HepG2 (cell line): ENCODE results near the gene CTDSP1. TPM values are rescaled to one million over a fixed set of nuclear protein-coding genes. Genes with fewer than 3 reads are reported as not detected.

Experiments used
- FOXM1 ChIP-seq: sonication (generic); formaldehyde crosslinking; IDR thresholded peaks from 2 replicates; pipeline ENCODE4 v1.5.0; 2020; ENCODE audit warnings: missing genetic modification reagents
- FOXO4 ChIP-seq: sonication (generic); formaldehyde crosslinking; conservative IDR thresholded peaks from 2 replicates; pipeline ENCODE4 v1.8.1; 2023; ENCODE audit warnings: missing genetic modification reagents
- HNF4G ChIP-seq, 2 experiments: sonication (generic) in 1 of 2; formaldehyde crosslinking in 1 of 2; IDR thresholded peaks; 2 replicates each; pipeline versions ENCODE4 v1.4.0 to v1.6.1; 2011 to 2020; ENCODE audit warnings: borderline replicate concordance in 2 of 2, low read depth in 2 of 2, mild to moderate bottlenecking in 2 of 2, low read length in 1 of 2, missing genetic modification reagents in 1 of 2, moderate library complexity in 1 of 2
- MED8 ChIP-seq: sonication (generic); formaldehyde crosslinking; IDR thresholded peaks from 2 replicates; pipeline ENCODE4 v1.8.1; 2023; ENCODE audit warnings: mild to moderate bottlenecking, missing genetic modification reagents; ENCODE audit not compliant: insufficient replicate concordance
- NFAT5 ChIP-seq: sonication (generic); formaldehyde crosslinking; IDR thresholded peaks from 2 replicates; pipeline ENCODE4 v1.4.0; 2020; ENCODE audit warnings: missing genetic modification reagents
- RCOR2 ChIP-seq: IDR thresholded peaks from 2 replicates; pipeline ENCODE4 v1.6.1; 2016; ENCODE audit warnings: missing biosample characterization, missing genetic modification reagents
- SKIL ChIP-seq: sonication (generic); formaldehyde crosslinking; IDR thresholded peaks from 2 replicates; pipeline ENCODE4 v1.8.0; 2022; ENCODE audit warnings: missing genetic modification reagents, mild to moderate bottlenecking, moderate library complexity, borderline replicate concordance
- SMARCE1 ChIP-seq: fragments of 450-650 bp; IDR thresholded peaks from 2 replicates; pipeline ENCODE4 v1.6.1; 2017; ENCODE audit warnings: borderline replicate concordance
- TBP ChIP-seq: sonication (generic); formaldehyde crosslinking; IDR thresholded peaks from 2 replicates; pipeline ENCODE4 v1.5.0; 2020; ENCODE audit warnings: missing genetic modification reagents
- THAP11 ChIP-seq: IDR thresholded peaks from 2 replicates; pipeline ENCODE4 v1.6.1; 2016; ENCODE audit warnings: missing biosample characterization, missing genetic modification reagents
- XRCC5 ChIP-seq: fragments of 200-400 bp; formaldehyde crosslinking; optimal IDR thresholded peaks from 2 replicates; pipeline ENCODE3; 2017; ENCODE audit warnings: mild to moderate bottlenecking, low read length
- ZC3H4 ChIP-seq: sonication (generic); formaldehyde crosslinking; IDR thresholded peaks from 2 replicates; pipeline ENCODE4 v1.4.0; 2020; ENCODE audit warnings: missing genetic modification reagents, borderline replicate concordance
- ZNF101 ChIP-seq: sonication (generic); formaldehyde crosslinking; IDR thresholded peaks from 2 replicates; pipeline ENCODE4 v1.4.0; 2020; ENCODE audit warnings: mild to moderate bottlenecking, low read depth, missing genetic modification reagents, borderline replicate concordance
- ZNF430 ChIP-seq: sonication (generic); formaldehyde crosslinking; IDR thresholded peaks from 2 replicates; pipeline ENCODE4 v1.9.0; 2021; ENCODE audit warnings: mild to moderate bottlenecking, missing genetic modification reagents
- ZNF44 ChIP-seq: sonication (generic); formaldehyde crosslinking; IDR thresholded peaks from 2 replicates; pipeline ENCODE4 v1.5.1; 2020; ENCODE audit warnings: mild to moderate bottlenecking, missing genetic modification reagents
- ZNF619 ChIP-seq: sonication (generic); formaldehyde crosslinking; IDR thresholded peaks from 2 replicates; pipeline ENCODE4 v1.4.0; 2020; ENCODE audit warnings: mild to moderate bottlenecking, missing genetic modification reagents
- ZNF720 ChIP-seq: sonication (generic); formaldehyde crosslinking; IDR thresholded peaks from 2 replicates; pipeline ENCODE4 v1.4.0; 2020; ENCODE audit warnings: missing genetic modification reagents
- polyA plus RNA-seq, 8 experiments: library from polyadenylated mRNA; depleted of rRNA in 3 of 8; stranded (reverse) in 7 of 8; unstranded in 1 of 8; fragments of >200 nt; fragmentation: Illumina TruSeq in 4 of 8; extraction: Trizol in 4 of 8; gene quantifications; 2 replicates each; pipeline versions ENCODE4 v1.2.1 to v1.2.3, GENCODE V29; 2011 to 2016; ENCODE audit warnings: low read depth in 4 of 8, missing spikeins in 1 of 8, mixed read lengths in 1 of 8; ENCODE audit not compliant: insufficient read depth in 1 of 8
- total RNA-seq, 5 experiments: library from RNA; depleted of rRNA; stranded (reverse); fragments of >200 nt; fragmentation: Illumina TruSeq; extraction: Trizol; gene quantifications; 2 replicates each; pipeline ENCODE4 v1.2.3, GENCODE V29; 2016; ENCODE audit warnings: low read depth in 1 of 5
- TF ChIP-seq, protein P1 (sequence below): sonication (generic); formaldehyde crosslinking; IDR thresholded peaks from 2 replicates; pipeline ENCODE4 v1.5.0; 2020; ENCODE audit warnings: missing genetic modification reagents
- TF ChIP-seq, protein P2 (sequence below): IDR thresholded peaks from 2 replicates; pipeline ENCODE4 v1.6.1; 2016; ENCODE audit warnings: control low read depth

Gene CTDSP1
- total and polyA plus RNA-seq, 2 of the 13 experiments (the other 11 are each of a cell fraction or from before 2014, with no cell fraction given): 91.0 to 268 TPM

DNA sequence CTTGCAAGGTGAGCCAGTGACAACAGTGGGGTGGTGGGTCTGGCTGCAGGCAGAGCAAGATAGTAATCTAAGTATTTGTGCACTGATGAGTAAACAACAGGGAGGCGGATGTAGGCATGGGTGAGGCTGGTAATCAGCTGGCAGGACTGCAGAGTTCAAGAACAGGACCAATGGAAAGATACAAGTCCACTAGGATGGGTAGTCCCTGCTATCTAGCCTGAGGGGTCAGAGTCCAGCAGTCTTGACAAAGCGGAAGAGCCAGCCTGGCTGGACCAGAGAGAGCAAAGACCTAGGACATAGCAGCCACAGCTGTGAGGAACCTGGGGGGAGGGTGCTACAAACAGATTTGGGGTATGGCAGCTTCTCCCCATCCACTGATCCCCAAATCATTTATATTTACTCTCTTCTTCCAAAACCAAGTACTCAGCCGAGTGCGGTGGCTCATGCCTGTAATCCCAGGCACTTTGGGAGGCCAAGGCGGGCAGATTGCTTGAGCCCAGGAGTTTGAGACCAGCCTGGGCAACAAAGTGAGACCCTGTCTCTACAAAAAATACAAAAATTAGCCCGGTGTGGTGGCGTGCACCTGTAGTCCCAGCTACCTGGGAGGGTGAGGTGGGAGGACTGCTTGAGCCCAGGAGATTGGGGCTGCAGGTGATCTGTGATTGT, 45.2 kb downstream of the CTDSP1 start (continued):
- no peak for TF ChIP-seq FOXM1 (CRISPR knock-in tag)
- TF ChIP-seq SKIL (CRISPR knock-in tag): peak; percentile 98
- TF ChIP-seq FOXO4 (CRISPR knock-in tag): no peak
- peak; percentile 95 for TF ChIP-seq XRCC5
- peak; percentile 95 for TF ChIP-seq NFAT5 (CRISPR knock-in tag)
- TF ChIP-seq MED8 (CRISPR knock-in tag): peak; percentile 79
- TF ChIP-seq ZNF430: peak; percentile 94
- TF ChIP-seq RCOR2 (CRISPR knock-in tag): peak; percentile 98
- TF ChIP-seq TBP (CRISPR knock-in tag): no peak
- no peak for TF ChIP-seq ZNF720 (CRISPR knock-in tag)
- TF ChIP-seq ZNF619 (CRISPR knock-in tag): peak; percentile 60; the same call in 1 of the 2 replicates
- peak; percentile 100 for TF ChIP-seq HNF4G (IDR thresholded peaks at IDR 0.05; ENCODE audit: borderline replicate concordance, low read depth, low read length)
- TF ChIP-seq HNF4G (CRISPR knock-in tag; IDR thresholded peaks at IDR 0.05; ENCODE audit: borderline replicate concordance, low read depth): peak; percentile 99
- TF ChIP-seq ZNF101 (CRISPR knock-in tag): 0 out of 2 replicates have a peak, but pooled peaks have one; percentile 53
- TF ChIP-seq THAP11 (CRISPR knock-in tag): peak; percentile 77
- TF ChIP-seq SMARCE1: no peak
- TF ChIP-seq, protein P1, sequence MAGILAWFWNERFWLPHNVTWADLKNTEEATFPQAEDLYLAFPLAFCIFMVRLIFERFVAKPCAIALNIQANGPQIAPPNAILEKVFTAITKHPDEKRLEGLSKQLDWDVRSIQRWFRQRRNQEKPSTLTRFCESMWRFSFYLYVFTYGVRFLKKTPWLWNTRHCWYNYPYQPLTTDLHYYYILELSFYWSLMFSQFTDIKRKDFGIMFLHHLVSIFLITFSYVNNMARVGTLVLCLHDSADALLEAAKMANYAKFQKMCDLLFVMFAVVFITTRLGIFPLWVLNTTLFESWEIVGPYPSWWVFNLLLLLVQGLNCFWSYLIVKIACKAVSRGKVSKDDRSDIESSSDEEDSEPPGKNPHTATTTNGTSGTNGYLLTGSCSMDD (CRISPR knock-in tag): no peak
- no peak for TF ChIP-seq ZNF44 (CRISPR knock-in tag)
- TF ChIP-seq, protein P2, sequence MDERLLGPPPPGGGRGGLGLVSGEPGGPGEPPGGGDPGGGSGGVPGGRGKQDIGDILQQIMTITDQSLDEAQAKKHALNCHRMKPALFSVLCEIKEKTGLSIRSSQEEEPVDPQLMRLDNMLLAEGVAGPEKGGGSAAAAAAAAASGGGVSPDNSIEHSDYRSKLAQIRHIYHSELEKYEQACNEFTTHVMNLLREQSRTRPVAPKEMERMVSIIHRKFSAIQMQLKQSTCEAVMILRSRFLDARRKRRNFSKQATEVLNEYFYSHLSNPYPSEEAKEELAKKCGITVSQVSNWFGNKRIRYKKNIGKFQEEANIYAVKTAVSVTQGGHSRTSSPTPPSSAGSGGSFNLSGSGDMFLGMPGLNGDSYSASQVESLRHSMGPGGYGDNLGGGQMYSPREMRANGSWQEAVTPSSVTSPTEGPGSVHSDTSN (CRISPR knock-in tag): no peak
- no peak for TF ChIP-seq ZC3H4 (CRISPR knock-in tag)
